Measurements from ENCODE around the gene MOB3B.

DNA sequence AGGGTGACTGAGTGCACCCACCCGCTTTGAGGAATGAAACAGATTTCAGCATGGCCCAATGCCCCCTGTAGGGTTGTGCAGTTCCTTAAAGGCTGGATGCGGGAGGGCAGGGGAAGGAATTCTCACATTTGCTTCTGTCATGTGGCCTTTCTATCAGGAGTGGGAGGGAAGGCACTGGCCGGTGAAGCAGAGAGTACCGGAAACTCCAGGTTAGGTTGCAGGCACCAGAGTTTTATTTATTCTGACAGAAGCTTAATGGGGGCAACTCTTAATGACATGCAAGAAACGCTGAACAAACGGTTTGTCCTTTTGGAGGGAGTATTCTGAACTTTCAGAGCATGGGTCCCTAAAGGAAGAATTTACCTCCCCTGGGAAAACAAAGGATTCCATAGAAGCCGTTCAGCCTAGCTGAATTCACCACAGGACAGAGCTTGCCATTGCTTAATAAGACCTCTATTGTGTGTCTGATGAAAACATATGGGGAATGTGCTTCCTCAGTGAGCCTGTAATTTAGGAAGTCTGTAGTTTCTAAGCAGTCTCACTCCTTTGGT lies 188.6 kb downstream of the MOB3B start:
- no peak for TF ChIP-seq CTBP1 (IDR thresholded peaks at IDR 0.05; ENCODE audit: borderline replicate concordance)
- no peak for TF ChIP-seq FOXA1 (IDR thresholded peaks at IDR 0.05)
- no peak for TF ChIP-seq BHLHE40 (IDR thresholded peaks at IDR 0.05; ENCODE audit: borderline replicate concordance)
- no peak for TF ChIP-seq LEF1 (IDR thresholded peaks at IDR 0.05; ENCODE audit: borderline replicate concordance)
- no peak for TF ChIP-seq SUZ12 (IDR thresholded peaks at IDR 0.05)
- TF ChIP-seq TARDBP (IDR thresholded peaks at IDR 0.05) = no peak
- no peak for TF ChIP-seq PKNOX1 (IDR thresholded peaks at IDR 0.05)
- TF ChIP-seq FOXM1 (IDR thresholded peaks at IDR 0.05; ENCODE audit: borderline replicate concordance) = no peak
- no peak for TF ChIP-seq SP1 (IDR thresholded peaks at IDR 0.05)
- TF ChIP-seq ARNT (IDR thresholded peaks at IDR 0.05) = no peak
- no peak for TF ChIP-seq FOXK2 (IDR thresholded peaks at IDR 0.05)
